ENCODE results near the gene CCDC185.

CCDC185 gene

DNA sequence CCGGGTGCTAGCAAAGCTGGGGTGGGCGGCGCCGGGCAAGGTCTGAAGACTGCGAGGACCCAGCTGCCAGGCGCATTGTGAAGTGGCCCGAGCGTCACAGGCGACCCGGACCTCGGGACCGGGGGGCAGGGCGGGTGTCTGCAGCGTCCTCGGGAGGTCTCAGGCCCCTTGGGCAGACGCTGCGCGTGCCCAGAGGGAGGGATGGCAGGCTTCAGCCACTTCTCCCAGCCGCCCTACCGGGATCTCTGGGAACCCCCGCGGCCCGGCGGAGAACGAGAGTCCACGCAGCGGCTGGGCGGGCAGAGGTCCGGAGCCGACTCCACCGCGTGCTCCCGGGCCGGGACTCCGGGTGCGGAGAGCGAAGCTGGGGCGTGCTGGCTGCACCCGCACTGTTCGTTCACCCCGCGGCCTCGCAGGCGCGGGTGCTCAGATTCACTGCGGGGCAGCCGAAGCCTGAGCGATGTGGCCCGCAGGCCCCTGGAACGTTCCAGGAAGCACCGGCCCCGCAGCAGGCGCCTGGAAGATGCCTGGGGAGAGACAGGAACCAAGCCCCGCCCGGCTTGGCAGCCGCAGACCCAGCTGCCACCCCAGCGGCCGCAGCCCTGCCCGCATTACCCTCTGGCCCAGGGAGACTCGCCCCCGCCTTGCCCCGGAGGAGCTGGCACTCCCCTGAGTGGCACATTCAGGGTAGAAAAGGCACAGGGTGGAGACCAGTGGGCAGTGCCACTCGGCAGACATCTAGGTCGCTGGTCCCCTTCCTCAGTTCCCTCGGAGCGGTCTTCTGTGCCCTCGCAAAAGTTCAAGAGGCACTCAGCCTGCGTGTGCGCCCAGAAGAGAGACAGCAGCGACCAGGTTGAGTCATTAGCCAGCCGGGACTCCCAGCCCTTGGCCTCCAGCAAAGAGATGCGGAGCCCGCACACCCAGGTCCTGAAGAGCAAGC lies at the start of gene CCDC185:
TSS of gene CCDC185 (plus strand) at position 141 of the 940 bp plus-strand sequence. CDS start at position 202, 61 bp downstream.
- no peak for DNase-seq

DNA sequence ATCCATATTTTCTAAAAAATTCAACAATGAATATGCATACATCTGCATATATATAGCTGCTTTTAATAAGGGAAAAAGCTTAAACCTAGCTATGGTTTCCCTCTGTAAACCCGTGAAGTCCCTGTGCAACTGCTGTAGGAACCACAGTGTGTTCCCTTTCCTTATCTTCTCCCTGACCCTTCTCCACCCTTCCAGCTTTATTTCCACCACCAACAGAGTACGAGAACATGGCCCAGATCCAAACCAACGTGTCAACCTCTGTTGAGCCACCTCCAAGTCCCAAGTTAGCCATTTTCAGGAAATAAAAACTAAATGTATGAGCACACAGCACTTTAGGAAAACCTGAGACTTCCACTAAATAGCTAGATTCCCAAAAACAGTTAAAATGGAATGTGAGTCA lies 49.5 kb upstream of the CCDC185 start:
- DNase-seq = no peak

DNA sequence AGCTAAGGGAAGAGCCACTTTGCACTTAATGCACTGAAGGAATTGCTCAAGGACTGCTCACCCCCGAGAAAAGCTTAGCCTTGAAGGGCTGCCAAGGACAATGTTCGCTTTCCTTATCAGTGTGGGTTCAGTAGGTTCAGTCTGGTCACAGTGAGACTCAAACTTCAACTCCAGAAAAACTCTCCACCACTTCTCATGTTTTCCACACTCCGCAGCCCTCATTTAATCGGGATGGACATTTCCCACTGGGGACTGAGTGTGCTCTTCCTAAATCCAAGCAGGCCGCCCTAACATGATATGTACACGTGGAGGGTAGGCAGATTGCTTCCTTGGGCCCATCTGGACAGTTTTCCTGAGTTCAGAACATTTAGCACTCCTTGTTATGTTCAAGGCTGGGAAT lies 48.7 kb upstream of the CCDC185 start:
- DNase-seq = no peak

DNA sequence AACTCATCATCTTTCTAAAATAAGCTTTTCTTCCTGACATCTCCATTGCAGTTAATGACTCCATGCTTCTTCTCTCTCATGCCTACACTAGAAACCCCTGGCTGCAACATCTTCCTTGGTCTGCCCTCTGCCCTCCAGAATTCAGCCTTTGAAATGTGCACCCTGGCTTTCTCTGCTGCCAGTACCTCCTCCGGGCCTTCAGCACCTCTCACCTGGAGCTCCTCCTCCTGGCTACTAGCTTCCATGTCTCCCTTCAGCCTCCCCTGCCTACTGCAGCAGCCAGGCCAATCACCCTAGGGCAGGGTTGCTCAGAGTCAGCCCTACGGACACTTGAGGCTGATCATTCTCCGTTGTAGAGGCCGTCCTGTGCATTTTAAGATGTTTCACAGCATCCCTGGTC lies 47.5 kb upstream of the CCDC185 start:
- no peak for DNase-seq

DNA sequence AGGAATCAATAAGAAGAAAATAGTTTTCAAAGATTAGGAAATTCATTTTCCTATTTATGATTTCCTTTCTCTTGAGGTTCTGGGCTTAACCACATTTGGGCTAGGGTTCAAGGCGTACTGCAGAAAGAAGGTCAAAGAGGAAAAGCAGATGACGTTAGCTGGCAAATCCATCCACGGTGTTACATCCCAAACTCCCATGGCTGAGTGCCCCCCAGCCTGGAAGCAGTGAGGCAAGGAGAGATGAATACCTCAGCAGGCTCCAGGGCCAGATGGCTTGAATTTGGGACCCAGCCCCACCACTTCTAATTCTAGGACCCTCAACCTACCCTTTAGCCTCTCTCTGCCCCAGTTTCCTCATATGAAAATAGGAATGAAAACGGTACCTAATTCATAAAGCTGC lies 46.9 kb upstream of the CCDC185 start:
- DNase-seq = no peak

GRCh38 chr1:223347583-223347982 lies 45.6 kb upstream of the CCDC185 start:
- no peak for DNase-seq

DNA sequence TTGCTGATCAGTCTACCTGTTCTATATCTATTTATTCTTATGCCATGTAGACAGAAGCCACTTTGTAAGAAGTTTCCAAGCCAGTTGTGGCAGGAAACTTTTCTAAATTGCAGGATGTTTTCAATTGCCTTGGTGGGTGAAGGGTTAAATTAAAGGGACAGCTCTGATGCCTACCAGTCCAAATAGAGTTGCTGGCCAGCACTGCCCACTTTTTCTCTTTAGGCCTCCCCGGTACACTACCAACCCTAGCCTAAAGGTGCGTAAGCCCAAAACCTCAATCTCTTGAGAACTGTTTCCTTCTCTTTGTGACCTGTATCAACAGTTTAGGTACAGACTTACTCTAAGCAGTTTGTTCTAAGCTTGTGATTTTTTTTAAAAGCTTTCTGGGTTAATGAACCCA lies 44.8 kb upstream of the CCDC185 start:
- DNase-seq = no peak

DNA sequence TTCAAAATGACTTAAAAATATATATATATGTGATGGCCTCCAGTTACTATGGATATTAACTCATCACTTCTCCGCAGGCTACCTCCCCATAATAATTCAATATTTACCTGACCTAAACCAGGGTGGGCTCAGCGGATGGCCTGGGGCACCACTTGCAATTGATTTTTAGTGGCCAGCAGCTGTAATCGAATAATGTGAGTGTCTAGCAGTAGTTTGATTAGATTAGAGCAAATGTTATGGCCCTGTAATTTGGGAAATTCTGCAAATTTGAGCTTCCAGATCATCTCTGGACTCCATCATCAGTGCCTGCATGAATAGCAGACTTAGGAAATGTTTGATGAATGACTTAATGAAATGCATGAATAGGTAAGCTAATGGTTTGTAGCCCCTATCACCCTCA lies 44.0 kb upstream of the CCDC185 start:
- DNase-seq = no peak

GRCh38 chr1:223350361-223350908 lies 42.8 kb upstream of the CCDC185 start:
- no peak for DNase-seq

DNA sequence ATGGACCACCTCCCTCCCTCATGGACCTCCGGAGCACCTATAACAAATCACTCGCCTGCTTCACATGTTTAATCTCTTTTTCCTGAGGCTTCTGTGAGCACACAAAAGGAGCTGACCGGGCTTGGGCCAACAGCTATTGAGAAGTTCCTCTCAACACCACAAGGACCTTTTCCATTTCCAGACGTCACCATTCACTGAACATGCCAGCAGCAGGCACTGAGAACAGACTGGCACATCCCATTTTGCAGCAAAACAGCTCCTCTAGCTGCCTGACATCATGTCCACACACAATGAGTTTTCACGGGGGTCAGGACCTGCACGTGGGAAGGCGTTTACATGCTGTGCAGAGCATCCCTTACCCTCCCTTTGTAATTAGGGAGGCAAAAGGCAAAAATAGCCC lies 40.3 kb upstream of the CCDC185 start:
- DNase-seq = no peak

DNA sequence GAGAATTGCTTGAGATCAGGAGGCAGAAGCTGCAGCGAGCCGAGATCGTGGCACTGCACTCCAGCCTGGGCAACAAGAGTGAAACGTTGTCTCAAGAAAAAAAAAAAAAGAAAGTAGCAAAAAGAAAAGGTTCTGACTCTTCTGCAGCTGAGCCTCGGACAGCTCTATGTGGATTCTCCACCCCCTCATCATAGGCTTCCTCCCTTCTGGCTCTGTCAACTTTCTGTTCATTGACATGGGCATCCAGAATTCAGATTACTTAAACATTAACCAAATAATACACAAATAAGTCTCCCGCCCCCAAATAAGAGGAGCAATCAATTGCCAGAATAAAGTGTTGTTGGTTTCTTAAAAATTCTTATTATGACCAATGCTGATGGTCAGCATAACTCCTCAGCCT lies 39.3 kb upstream of the CCDC185 start:
- DNase-seq = no peak

- DNase-seq = no peak
Measured at GRCh38 chr1:223355699-223356098, 37.5 kb upstream of the CCDC185 start.

DNA sequence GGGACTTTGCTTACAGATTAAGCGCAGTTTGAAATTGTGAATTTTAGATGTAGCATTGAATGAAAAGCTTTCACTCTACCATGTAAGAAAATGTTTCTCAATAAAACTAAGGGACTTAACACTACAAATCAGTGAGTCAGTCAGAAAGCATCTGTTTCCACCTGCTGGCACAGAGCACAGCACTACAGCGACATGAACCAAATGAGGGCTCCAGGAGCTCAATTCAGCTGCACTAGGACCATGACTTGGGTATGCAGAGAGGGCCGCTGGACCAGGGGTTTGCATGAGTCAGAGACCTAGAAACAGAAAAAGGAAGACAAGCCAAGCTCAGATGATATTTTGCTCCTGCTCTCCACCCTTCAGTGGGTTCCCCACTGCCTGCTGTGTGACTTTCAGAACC lies 34.4 kb upstream of the CCDC185 start:
- no peak for DNase-seq

DNA sequence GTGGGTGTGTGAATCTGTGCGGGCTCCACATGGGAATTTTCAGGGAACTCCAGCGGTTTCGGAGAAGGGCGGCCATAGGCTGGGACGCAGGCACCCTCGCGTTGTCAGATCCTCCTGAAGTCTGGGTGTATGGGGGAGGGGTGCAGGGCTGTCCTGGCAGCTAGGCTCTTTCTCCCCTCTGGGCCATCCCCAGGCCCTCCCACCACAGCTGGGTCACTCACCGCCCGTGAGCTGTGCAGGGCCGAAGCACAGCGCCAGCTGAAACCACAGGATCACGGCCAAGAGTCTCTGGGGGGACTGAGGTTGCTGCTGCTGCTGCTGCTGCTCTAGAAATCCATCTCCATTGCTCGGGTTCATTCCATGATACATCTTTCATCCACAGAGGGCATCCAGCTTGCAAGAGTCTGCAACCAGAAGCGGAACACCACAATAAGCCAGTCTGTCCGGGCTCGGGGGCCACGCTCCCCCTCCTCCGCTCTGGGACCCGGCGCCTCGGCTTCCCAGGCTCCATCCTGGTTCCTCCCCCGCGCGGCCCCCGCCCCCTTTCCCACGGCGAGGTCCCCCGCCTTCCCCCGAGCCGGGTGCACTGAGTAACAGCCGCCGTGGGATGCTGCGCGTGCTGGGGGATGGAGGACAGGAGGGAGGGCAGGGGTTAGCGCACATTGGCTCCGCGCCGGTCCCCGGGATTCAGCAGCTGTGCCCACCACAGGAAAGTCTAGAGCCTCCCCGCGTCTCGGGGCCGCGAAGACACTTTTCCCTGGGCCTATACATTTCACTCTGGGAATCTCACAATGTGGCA lies 30.0 kb upstream of the CCDC185 start:
- DNase-seq = no peak

GRCh38 chr1:223363856-223364684 lies 29.1 kb upstream of the CCDC185 start, which contains the start of gene SUSD4:
SUSD4 (minus strand) TSS chr1:223364176; CDS start chr1:223363425, 751 bp downstream.
- DNase-seq = no peak

GRCh38 chr1:223364685-223365382 lies 28.4 kb upstream of the CCDC185 start:
- DNase-seq = no peak

DNA sequence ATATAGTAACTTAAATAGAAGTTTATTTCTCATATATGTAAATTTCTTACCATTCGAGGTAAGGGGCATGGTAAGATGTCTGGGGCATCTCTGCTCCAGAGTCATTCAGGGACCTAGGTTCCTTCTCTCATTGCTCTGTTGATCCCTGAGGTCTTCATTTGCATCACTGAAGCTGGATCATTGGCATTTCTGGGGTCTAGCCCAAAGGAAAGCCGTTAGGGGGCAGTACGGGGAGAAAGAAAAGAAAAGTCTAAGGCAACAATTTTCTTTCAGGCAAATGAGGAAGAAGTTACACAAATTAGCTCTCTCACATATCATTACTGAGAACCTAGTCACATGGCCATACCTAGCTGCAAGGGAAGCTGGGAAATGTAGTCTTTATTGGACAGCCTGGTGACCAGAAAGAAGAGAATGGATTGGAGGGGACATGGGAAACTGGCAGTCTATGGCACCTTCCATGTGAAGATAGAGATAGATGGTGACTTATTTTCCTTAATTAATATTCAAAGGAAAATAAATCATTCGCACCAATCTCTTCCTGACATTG lies 19.1 kb upstream of the CCDC185 start:
- no peak for DNase-seq

- DNase-seq = no peak
Measured at GRCh38 chr1:223378754-223379153, 14.5 kb upstream of the CCDC185 start.

GRCh38 chr1:223386013-223386412 lies 7.2 kb upstream of the CCDC185 start:
- no peak for DNase-seq

- no peak for DNase-seq
Measured at GRCh38 chr1:223390618-223391017, 2.6 kb upstream of the CCDC185 start.

GRCh38 chr1:223394242-223394641 lies 1.0 kb downstream of the CCDC185 start:
- DNase-seq = no peak

DNA sequence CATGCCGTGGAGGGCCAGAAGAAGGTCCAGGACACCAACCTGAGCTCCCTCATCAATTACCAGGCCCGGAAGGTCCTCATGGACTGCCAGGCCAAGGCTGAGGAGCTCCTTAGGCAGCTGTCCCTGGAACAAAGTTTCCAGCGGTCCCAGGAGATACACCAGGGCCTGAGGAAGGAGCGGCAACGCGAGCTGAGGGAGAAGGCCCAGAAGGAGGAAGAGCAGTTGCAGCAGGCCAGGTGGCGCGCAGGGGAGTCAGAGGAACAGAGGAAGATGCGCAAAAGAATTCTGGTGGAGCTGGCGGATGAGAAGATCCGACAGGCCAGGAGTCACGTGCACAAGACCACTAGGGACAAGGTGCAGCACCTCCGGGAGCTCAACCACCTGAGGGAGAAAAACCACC lies 1.5 kb downstream of the CCDC185 start:
- DNase-seq = no peak

Data from NCI-H187 treated with DMSO at 0.1 percent for 48 hours (cell line).